Right renal cortex interstitium (tissue), 3 donors: Measurements from ENCODE around the gene ZNF133. TPM values are rescaled to one million over a fixed set of nuclear protein-coding genes. Genes with fewer than 3 reads are reported as not detected.

Experiments used
- DNase-seq, 3 donors: peaks; one replicate each; pipeline ENCODE4 v3.0.0-alpha.2; 2013; ENCODE audit warnings: low read depth in 3 of 3, low spot score in 2 of 3
- polyA plus RNA-seq, 3 donors: library from polyadenylated mRNA; unstranded; fragments of 120-200 nt; gene quantifications; one replicate each; pipeline ENCODE4 v1.2.1, GENCODE V29; 2013; ENCODE audit not compliant: insufficient read length in 3 of 3

ZNF133 gene
- polyA plus RNA-seq, 3 donors: 24.3 to 26.1 (median 25.4) TPM

- no peak for DNase-seq
Measured at GRCh38 chr20:18359854-18360253, 71.5 kb downstream of the ZNF133 start.

- DNase-seq: no peak
Measured at GRCh38 chr20:18360635-18361034, 72.3 kb downstream of the ZNF133 start.

- no peak for DNase-seq
Measured at GRCh38 chr20:18361678-18362077, 73.4 kb downstream of the ZNF133 start.

- DNase-seq: no peak
Measured at GRCh38 chr20:18362916-18363315, 74.6 kb downstream of the ZNF133 start.

- DNase-seq: no peak
Measured at GRCh38 chr20:18363708-18364107, 75.4 kb downstream of the ZNF133 start.

- DNase-seq: no peak
Measured at GRCh38 chr20:18364768-18365167, 76.4 kb downstream of the ZNF133 start.

Other genes starting within 250 kb of the ZNF133 start
- gene OVOL2, start 230.6 kb upstream of the ZNF133 start, polyA plus RNA-seq: 1 to 10 TPM; 1.1 to 1.4 (median 1.3) TPM
- 10 to 100 TPM; 29.2 to 32.4 (median 31.9) TPM for gene KAT14, start 150.7 kb upstream of the ZNF133 start, polyA plus RNA-seq
- 10 to 100 TPM; 19.3 to 21.9 (median 21.3) TPM for gene PET117, start 150.7 kb upstream of the ZNF133 start, polyA plus RNA-seq
- 1 to 10 TPM; 5.9 to 6.8 (median 6.5) TPM for gene DZANK1, start 178.5 kb downstream of the ZNF133 start, polyA plus RNA-seq
- gene POLR3F, start 178.9 kb downstream of the ZNF133 start, polyA plus RNA-seq: 10 to 100 TPM; 15.7 to 18.9 (median 17.0) TPM
- 10 to 100 TPM; 31.6 to 36.3 (median 34.0) TPM for gene RBBP9, start 208.7 kb downstream of the ZNF133 start, polyA plus RNA-seq
- gene SEC23B, start 219.4 kb downstream of the ZNF133 start, polyA plus RNA-seq: 10 to 100 TPM; 68.1 to 76.0 (median 75.9) TPM